Limb (tissue), 2 donors: ENCODE results near the gene ADCY5.
A peak's percentile ranks its signal among the peaks of the same experiment; 100 is the strongest.

Experiments used
- DNase-seq, 2 donors: peaks; one replicate each; pipeline ENCODE4 v3.0.0-alpha.2; 2016; ENCODE audit errors: extremely low spot score in 2 of 2

ADCY5 gene

GRCh38 chr3:123369085-123369484, 79.8 kb downstream of the ADCY5 start:
- no peak for DNase-seq

GRCh38 chr3:123367467-123368154, 81.3 kb downstream of the ADCY5 start:
- DNase-seq = no peak

- DNase-seq = peak in 1 of 2 donors; percentile 19
Observed at GRCh38 chr3:123365450-123366143, 83.3 kb downstream of the ADCY5 start.

GRCh38 chr3:123361071-123361470, 87.8 kb downstream of the ADCY5 start:
- no peak for DNase-seq

- no peak for DNase-seq
Observed at GRCh38 chr3:123357275-123357674, 91.6 kb downstream of the ADCY5 start.

- DNase-seq = no peak
Observed at GRCh38 chr3:123353850-123354233, 95.0 kb downstream of the ADCY5 start.

- DNase-seq = no peak
Observed at GRCh38 chr3:123353227-123353849, 95.6 kb downstream of the ADCY5 start.

GRCh38 chr3:123352134-123352554, 96.7 kb downstream of the ADCY5 start:
- no peak for DNase-seq

- DNase-seq = no peak
Observed at GRCh38 chr3:123351501-123351900, 97.4 kb downstream of the ADCY5 start.

GRCh38 chr3:123350971-123351370, 97.9 kb downstream of the ADCY5 start:
- no peak for DNase-seq

GRCh38 chr3:123349566-123350435, 99.1 kb downstream of the ADCY5 start:
- DNase-seq = no peak

GRCh38 chr3:123349201-123349535, 99.7 kb downstream of the ADCY5 start:
- DNase-seq = no peak

GRCh38 chr3:123348471-123349200, 100.3 kb downstream of the ADCY5 start:
- DNase-seq = no peak

GRCh38 chr3:123347691-123348264, 101.1 kb downstream of the ADCY5 start:
- no peak for DNase-seq

GRCh38 chr3:123347205-123347604, 101.7 kb downstream of the ADCY5 start:
- DNase-seq = no peak

- DNase-seq = no peak
Observed at GRCh38 chr3:123346021-123346420, 102.9 kb downstream of the ADCY5 start.

- no peak for DNase-seq
Observed at GRCh38 chr3:123344907-123345594, 103.8 kb downstream of the ADCY5 start.

GRCh38 chr3:123344175-123344906, 104.5 kb downstream of the ADCY5 start:
- DNase-seq = no peak
